Epithelial cell of esophagus (primary cell): Measurements from ENCODE around the gene RBP3.

Experiments
- DNase-seq: peaks from one replicate; pipeline ENCODE4 v3.0.0; 2010; ENCODE audit warnings: low read depth
- H3K4me3 ChIP-seq: 2 replicates; pipeline ENCODE4 v1.5.1; 2011; ENCODE audit warnings: mild to moderate bottlenecking, low read length, control low read depth
- TF ChIP-seq, protein P1 (sequence below): IDR thresholded peaks from 2 replicates; pipeline ENCODE4 v1.5.1; 2011; ENCODE audit warnings: low read depth, mild to moderate bottlenecking, low read length, control low read depth, inconsistent platforms; ENCODE audit not compliant: insufficient read depth; ENCODE audit errors: missing control alignments

Gene RBP3

DNA sequence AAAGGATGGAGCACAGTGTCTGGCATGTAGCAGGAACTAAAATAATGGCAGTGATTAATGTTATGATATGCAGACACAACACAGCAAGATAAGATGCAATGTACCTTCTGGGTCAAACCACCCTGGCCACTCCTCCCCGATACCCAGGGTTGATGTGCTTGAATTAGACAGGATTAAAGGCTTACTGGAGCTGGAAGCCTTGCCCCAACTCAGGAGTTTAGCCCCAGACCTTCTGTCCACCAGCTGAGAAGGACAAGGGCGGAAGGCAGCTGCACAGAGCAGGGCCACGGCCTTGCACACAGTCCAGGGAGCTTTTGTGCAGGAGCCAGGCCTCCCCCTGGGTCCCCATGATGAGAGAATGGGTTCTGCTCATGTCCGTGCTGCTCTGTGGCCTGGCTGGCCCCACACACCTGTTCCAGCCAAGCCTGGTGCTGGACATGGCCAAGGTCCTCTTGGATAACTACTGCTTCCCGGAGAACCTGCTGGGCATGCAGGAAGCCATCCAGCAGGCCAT, at the start of gene RBP3:
TSS of gene RBP3 (plus strand) at position 226 of the 514 bp plus-strand sequence. CDS start at position 348, 122 bp downstream.
- DNase-seq, result no peak
- TF ChIP-seq, protein P1, sequence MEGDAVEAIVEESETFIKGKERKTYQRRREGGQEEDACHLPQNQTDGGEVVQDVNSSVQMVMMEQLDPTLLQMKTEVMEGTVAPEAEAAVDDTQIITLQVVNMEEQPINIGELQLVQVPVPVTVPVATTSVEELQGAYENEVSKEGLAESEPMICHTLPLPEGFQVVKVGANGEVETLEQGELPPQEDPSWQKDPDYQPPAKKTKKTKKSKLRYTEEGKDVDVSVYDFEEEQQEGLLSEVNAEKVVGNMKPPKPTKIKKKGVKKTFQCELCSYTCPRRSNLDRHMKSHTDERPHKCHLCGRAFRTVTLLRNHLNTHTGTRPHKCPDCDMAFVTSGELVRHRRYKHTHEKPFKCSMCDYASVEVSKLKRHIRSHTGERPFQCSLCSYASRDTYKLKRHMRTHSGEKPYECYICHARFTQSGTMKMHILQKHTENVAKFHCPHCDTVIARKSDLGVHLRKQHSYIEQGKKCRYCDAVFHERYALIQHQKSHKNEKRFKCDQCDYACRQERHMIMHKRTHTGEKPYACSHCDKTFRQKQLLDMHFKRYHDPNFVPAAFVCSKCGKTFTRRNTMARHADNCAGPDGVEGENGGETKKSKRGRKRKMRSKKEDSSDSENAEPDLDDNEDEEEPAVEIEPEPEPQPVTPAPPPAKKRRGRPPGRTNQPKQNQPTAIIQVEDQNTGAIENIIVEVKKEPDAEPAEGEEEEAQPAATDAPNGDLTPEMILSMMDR, result no peak
- H3K4me3 ChIP-seq, result no peak within 1 kb of the TSS

DNA sequence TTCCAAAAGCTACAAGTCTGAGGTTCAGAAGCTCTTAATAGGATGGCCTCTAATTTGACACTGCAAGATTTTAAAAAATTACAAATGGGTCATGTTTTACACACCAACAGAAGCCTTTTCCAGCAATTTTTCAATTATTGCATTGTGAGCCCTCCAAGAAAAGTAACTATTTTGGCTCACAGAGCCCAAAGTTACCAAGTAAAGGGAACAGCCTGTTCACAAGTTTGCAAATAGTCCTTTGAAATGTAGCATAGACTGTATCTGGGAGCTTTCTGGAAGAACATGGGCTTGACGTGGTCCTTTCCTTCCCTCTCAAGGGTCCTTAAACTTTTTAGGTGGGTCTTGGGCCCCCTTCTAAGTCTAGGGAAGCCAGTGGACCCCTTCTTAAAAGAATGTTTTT, 49.4 kb upstream of the RBP3 start:
- H3K4me3 ChIP-seq, result no peak overlapping the region
- TF ChIP-seq, protein P1, result no peak
- DNase-seq, result no peak

DNA sequence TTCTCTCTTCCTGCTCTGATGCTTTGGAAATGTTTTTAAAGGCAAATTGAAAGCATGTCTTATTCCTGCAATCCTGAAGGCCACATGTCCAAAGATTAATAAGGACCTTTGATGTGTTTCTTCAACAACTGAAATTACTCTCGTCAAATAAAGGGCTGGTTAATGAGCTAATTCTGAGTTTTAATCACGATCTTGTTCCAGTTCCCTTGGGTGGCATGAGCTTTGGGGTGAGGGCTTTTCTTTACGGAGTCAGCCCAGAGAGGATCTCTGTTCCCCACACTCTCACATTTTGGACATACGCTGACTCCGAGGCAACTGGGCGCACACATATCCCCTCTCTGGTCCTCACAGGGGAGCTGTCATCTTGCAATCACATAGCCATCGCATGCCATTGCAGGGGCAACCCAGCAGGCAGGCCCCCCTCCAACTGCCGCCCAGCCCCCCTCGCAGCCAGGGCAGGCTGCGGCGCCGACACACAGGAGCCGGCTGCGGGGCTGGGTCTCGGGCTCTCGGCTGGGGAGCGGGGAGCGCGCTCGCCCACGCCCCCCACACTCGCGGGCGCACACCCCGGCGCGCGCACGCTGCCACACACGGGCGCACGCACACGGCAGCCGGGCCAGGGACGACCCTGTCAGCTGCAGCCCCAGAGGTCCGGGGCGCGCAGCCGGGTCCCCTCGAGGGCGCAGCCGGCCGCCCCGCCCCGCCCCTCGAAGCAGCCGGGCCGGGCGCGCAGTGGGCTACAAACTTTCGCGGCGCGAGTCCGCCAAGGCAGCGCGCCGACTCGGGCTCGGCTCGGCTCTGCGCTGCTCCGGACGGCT, 48.3 kb upstream of the RBP3 start, which contains the start of gene GDF10:
TSS of gene GDF10 (plus strand) at position 587 of the 818 bp plus-strand sequence. CDS start 455 bp downstream, outside the sequence.
- no peak within 1 kb of the TSS for H3K4me3 ChIP-seq

DNA sequence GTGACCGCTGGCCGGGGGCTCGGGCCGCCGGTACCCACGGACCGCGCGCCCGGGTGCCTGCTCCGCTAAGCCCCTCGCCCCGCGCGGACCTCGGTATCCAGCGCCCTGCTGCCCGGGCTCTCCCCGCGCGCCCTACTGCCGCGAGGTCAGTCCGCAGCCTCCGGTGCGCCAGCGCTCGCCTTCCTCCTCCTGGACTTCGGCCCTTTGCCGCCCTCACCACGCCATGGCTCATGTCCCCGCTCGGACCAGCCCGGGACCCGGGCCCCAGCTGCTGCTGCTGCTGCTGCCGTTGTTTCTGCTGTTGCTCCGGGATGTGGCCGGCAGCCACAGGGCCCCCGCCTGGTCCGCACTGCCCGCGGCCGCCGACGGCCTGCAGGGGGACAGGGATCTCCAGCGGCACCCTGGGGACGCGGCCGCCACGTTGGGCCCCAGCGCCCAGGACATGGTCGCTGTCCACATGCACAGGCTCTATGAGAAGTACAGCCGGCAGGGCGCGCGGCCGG, 47.7 kb upstream of the RBP3 start:
- TF ChIP-seq, protein P1, result no peak
- no peak for DNase-seq
- no peak overlapping the region for H3K4me3 ChIP-seq

More for the DNA sequence above, 48.3 kb upstream of the RBP3 start, which contains the start of gene GDF10:
- TF ChIP-seq, protein P1, result no peak
- no peak for DNase-seq

DNA sequence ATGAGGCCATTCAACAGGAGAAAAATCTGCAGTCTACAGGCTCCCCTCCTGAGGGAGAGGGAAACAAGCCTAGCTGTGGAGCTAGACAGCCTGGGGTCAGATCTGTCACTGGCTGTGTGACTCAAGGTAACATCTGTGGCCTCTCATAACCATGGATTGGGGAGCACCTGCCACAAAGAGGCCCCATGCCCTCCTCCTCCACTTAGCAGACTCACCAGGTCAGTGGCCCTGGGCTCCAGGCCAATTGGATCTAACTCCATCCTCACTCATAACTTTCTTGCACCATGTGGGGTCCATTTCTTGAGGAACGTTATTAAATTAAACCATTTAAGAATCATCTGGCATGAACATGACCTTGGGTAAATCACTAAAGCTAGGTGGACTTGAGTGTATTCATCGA, 46.3 kb upstream of the RBP3 start:
- H3K4me3 ChIP-seq, result no peak overlapping the region
- no peak for DNase-seq
- TF ChIP-seq, protein P1, result no peak

DNA sequence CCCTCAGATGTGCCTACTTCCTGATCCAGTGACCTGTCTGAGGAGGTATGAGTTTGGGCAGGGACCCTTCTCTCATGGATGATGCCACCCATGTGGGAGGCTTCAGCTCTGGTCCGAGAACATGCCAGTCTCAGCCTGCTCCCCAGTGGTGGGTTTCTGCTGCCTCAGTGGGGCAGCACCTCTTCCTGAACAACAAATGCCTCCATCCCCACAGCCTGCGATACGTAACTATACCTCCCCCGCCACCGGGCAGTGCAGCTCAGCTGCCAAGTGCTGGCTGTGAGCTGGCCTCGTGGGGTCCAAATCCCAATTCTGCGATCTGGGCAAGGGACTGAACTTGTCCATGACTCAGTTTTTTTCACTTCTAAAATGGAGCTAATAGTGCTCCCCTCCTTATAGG, 45.1 kb upstream of the RBP3 start:
- TF ChIP-seq, protein P1, result no peak
- H3K4me3 ChIP-seq, result no peak overlapping the region
- DNase-seq, result no peak
